Measurements from ENCODE around the gene CD40.
A peak's percentile ranks its signal among the peaks of the same experiment; 100 is the strongest.

Gene CD40

GRCh38 chr20:46175127-46175494, 57.0 kb downstream of the CD40 start:
- no peak for DNase-seq

- peak; percentile 13 for DNase-seq
These were observed 58.7 kb downstream of the CD40 start for GRCh38 chr20:46176739-46177378.

GRCh38 chr20:46177768-46178167, 59.7 kb downstream of the CD40 start:
- DNase-seq: no peak

- DNase-seq: no peak
These were observed 60.8 kb downstream of the CD40 start for GRCh38 chr20:46178891-46179290.

Data from NCI-H1092 treated with DMSO at 0.1 percent for 48 hours (cell line).